Subcutaneous abdominal adipose tissue (tissue), 5 donors: ENCODE measurements around the gene ENTPD6.
"Not testable (repeated sequence)": the region's sequence is repeated elsewhere in the genome, so short reads cannot be mapped to it uniquely, and the experiment has no call there.

ENCODE experiments used
- H3K27ac ChIP-seq: one replicate; pipeline ENCODE4 v1.7.0; 2013; ENCODE audit warnings: low read depth, mild to moderate bottlenecking, inconsistent platforms, low read length, moderate library complexity
- H3K27me3 ChIP-seq, 5 donors: one replicate each; pipeline ENCODE4 v1.7.0; 2013; ENCODE audit warnings: low read length in 5 of 5, inconsistent platforms in 1 of 5; ENCODE audit not compliant: control insufficient read depth in 5 of 5, insufficient read depth in 4 of 5
- H3K36me3 ChIP-seq, 5 donors: one replicate each; pipeline ENCODE4 v1.7.0; 2013; ENCODE audit warnings: low read length in 5 of 5; ENCODE audit not compliant: control insufficient read depth in 5 of 5, insufficient read depth in 5 of 5
- H3K4me1 ChIP-seq, 5 donors: one replicate each; pipeline ENCODE4 v1.7.0; 2013; ENCODE audit warnings: low read length in 5 of 5, mild to moderate bottlenecking in 3 of 5, moderate library complexity in 1 of 5; ENCODE audit not compliant: control insufficient read depth in 5 of 5, insufficient read depth in 5 of 5
- H3K4me3 ChIP-seq, 5 donors: one replicate each; pipeline ENCODE4 v1.7.0; 2013; ENCODE audit warnings: low read length in 5 of 5, low read depth in 1 of 5
- H3K9ac ChIP-seq, 5 donors: one replicate each; pipeline ENCODE4 v1.7.0; 2013; ENCODE audit warnings: low read length in 5 of 5, mild to moderate bottlenecking in 4 of 5, moderate library complexity in 3 of 5
- H3K9me3 ChIP-seq, 5 donors: one replicate each; pipeline ENCODE4 v1.7.0; 2013; ENCODE audit warnings: low read length in 5 of 5; ENCODE audit not compliant: control insufficient read depth in 5 of 5
- donor health status: healthy.
- donor health status: healthy.
- donor health status: healthy.
- donor health status: healthy.
- donor health status: healthy.

Gene ENTPD6

GRCh38 chr20:25233016-25233772, 37.7 kb downstream of the ENTPD6 start:
- H3K9me3 ChIP-seq, result no peaks in the 10 kb centered on the region
- no peak overlapping the region for H3K4me3 ChIP-seq
- no peak overlapping the region for H3K27ac ChIP-seq
- H3K9ac ChIP-seq, result no peak overlapping the region
- H3K36me3 ChIP-seq, result peaks cover 0 to 3% (median 0%) of the 10 kb centered on the region in 5 donors
- H3K4me1 ChIP-seq, result peaks cover 3 to 15% (median 10%) of the 10 kb centered on the region in 5 donors
- H3K27me3 ChIP-seq, result peaks cover 0 to 11% (median 4%) of the 10 kb centered on the region in 5 donors

GRCh38 chr20:25234009-25234849, 38.7 kb downstream of the ENTPD6 start:
- peaks cover 4 to 17% (median 10%) of the 10 kb centered on the region in 5 donors for H3K4me1 ChIP-seq
- H3K27ac ChIP-seq, result not testable (repeated sequence)
- H3K27me3 ChIP-seq, result peaks cover 0 to 14% (median 4%) of the 10 kb centered on the region in 5 donors

GRCh38 chr20:25236450-25237304, 41.2 kb downstream of the ENTPD6 start:
- Histone ChIP-seq H3K27ac (no peak overlapping the region), H3K4me3 (no peak overlapping the region), H3K4me1 (peaks cover 4 to 10% (median 9%) of the 10 kb centered on the region in 5 donors), H3K36me3 (no peaks in the 10 kb centered on the region), H3K9me3 (no peaks in the 10 kb centered on the region), H3K27me3 (peaks cover 0 to 14% (median 4%) of the 10 kb centered on the region in 5 donors), H3K9ac (no peak overlapping the region)

More at GRCh38 chr20:25234009-25234849, 38.7 kb downstream of the ENTPD6 start:
- not testable (repeated sequence) for H3K4me3 ChIP-seq, H3K9ac ChIP-seq, H3K9me3 ChIP-seq, H3K36me3 ChIP-seq

- Histone ChIP-seq H3K36me3 (no peaks in the 10 kb centered on the region), H3K9ac (peak overlapping the region in 1 of 5 donors; percentile 0), H3K27me3 (peaks cover 0 to 14% (median 4%) of the 10 kb centered on the region in 5 donors), H3K4me1 (peaks cover 4 to 10% (median 9%) of the 10 kb centered on the region in 5 donors), H3K27ac (no peak overlapping the region), H3K9me3 (no peaks in the 10 kb centered on the region), H3K4me3 (no peak overlapping the region)
Observed at GRCh38 chr20:25237610-25238318, 42.3 kb downstream of the ENTPD6 start.

GRCh38 chr20:25238319-25239037, 43.0 kb downstream of the ENTPD6 start:
- H3K4me1 ChIP-seq, result peaks cover 4 to 10% (median 7%) of the 10 kb centered on the region in 5 donors
- H3K27ac ChIP-seq, result no peak overlapping the region

GRCh38 chr20:25239387-25240370, 44.2 kb downstream of the ENTPD6 start:
- Histone ChIP-seq H3K4me3 (no peak overlapping the region), H3K9me3 (peaks cover 0 to 6% (median 3%) of the 10 kb centered on the region in 5 donors), H3K27ac (no peak overlapping the region), H3K9ac (no peak overlapping the region), H3K27me3 (peaks cover 0 to 14% (median 4%) of the 10 kb centered on the region in 5 donors), H3K36me3 (no peaks in the 10 kb centered on the region), H3K4me1 (peaks cover 4 to 10% (median 6%) of the 10 kb centered on the region in 5 donors)

More at GRCh38 chr20:25238319-25239037, 43.0 kb downstream of the ENTPD6 start:
- peaks cover 0 to 14% (median 4%) of the 10 kb centered on the region in 5 donors for H3K27me3 ChIP-seq
- H3K9ac ChIP-seq, result peak overlapping the region in 1 of 5 donors; percentile 0
- peaks cover 0 to 2% (median 0%) of the 10 kb centered on the region in 5 donors for H3K9me3 ChIP-seq
- no peak overlapping the region for H3K4me3 ChIP-seq
- H3K36me3 ChIP-seq, result no peaks in the 10 kb centered on the region

- H3K4me3 ChIP-seq, H3K36me3 ChIP-seq, H3K27ac ChIP-seq, H3K9me3 ChIP-seq, H3K9ac ChIP-seq: not testable (repeated sequence)
- Histone ChIP-seq H3K27me3 (peaks cover 0 to 12% (median 4%) of the 10 kb centered on the region in 5 donors), H3K4me1 (peaks cover 5 to 10% (median 6%) of the 10 kb centered on the region in 5 donors)
Observed at GRCh38 chr20:25240851-25241658, 45.5 kb downstream of the ENTPD6 start.

GRCh38 chr20:25241659-25241955, 46.1 kb downstream of the ENTPD6 start:
- not testable (repeated sequence) for H3K4me3 ChIP-seq, H3K27ac ChIP-seq, H3K9ac ChIP-seq, H3K27me3 ChIP-seq, H3K9me3 ChIP-seq, H3K36me3 ChIP-seq
- peaks cover 6 to 16% (median 12%) of the 10 kb centered on the region in 5 donors for H3K4me1 ChIP-seq
